ENCODE results near the gene MYOD1. TPM values are rescaled to one million over a fixed set of nuclear protein-coding genes. Genes with fewer than 3 reads are reported as not detected.

MYOD1 gene
- total RNA-seq, 2 donors from 2014 or later, result not detected

DNA sequence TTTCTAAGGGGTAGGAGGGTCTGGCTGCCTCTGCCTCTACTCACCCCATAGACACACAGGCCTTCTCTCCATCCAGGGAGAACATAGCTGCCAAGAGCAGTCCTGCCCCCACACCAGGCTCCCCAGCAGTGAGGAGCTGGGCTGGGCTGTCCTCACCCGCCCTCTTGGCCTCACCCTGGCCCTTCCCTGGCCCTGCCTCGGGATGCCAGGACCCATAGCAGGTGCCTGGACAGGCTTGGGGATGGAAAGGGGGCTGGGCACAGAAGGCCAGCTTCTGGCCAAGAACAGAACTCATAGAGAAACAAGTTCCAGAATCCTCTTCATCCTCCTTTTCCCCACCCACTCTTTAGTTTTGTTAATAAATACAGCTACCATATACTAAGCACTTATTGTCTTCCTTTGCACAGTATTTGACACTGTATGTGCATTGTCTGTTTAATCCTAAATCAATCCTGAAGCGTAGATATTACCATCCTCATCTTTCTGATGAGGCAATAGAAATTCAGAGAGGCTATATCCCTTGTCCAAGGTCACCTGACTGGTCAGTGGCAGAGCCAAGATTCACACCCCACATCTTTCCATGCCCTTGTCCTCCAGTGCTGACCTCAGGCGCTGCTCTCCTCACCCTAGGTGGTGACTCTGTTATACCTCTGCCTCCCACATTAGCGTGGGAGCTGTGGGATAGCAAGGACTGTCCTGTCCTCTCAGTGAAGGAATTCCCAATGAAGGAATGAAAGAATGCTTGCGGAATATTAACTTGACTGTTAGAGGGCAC is 22.0 kb upstream of the MYOD1 start:
- ATAC-seq (no peak), DNase-seq (ENCODE audit: low spot score in 2 of 2) (no peak)
- Mint-ChIP-seq H3K27ac (no peak overlapping the region), H3K36me3 (no peaks in the 10 kb centered on the region), H3K9me3 (no peaks in the 10 kb centered on the region)

DNA sequence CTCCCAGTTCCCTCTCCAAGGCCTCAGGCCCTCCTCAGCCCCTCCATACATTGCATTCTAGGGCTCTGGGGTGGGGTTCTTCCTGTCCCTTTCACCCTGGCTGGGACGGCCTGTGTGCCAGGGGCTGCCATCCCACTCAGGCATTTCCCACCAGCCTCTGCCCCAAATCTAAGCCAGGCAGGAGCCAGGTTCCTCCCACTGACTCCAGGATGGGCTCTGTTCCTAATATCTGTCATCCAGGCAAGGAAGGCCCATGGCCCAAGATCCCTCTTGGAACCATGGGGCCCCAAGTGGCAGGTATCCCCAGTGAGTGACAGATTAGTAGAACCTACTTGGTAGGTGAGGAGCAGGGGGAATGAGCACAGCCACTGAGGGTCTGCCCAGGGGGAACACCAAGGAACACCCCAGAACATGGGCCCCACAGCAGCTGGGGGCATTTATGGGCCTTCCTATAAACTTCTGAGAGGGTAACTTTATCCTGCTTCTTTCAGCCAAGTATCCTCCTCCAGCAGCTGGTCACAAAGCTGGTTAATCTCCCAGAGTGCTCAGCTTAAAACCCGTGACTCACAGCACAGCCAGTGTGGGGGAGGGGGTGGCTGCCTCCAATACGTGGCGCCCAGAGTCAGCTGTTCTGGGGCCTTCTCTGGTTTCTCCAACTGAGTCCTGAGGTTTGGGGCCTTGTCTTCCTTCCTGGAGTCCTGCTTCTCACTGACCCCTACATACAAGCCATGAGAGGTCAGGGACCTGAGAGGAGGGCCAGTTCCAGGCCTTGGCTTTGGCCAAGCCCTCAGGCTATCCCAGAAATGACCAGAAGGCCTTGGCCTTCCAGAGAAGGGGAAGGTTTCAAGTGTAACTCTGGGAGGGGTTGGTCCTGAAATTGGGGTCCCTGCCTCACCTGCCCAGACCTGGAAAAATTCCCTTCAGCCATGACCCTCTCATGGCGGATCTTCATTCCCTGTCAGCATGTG is 19.9 kb upstream of the MYOD1 start:
- ATAC-seq, result no peak
- Mint-ChIP-seq H3K27ac (no peak overlapping the region), H3K9me3 (peaks cover 6 to 7% of the 10 kb centered on the region in 2 donors), H3K36me3 (peaks cover 0 to 7% of the 10 kb centered on the region in 2 donors)
- no peak for DNase-seq (ENCODE audit: low spot score in 2 of 2)

DNA sequence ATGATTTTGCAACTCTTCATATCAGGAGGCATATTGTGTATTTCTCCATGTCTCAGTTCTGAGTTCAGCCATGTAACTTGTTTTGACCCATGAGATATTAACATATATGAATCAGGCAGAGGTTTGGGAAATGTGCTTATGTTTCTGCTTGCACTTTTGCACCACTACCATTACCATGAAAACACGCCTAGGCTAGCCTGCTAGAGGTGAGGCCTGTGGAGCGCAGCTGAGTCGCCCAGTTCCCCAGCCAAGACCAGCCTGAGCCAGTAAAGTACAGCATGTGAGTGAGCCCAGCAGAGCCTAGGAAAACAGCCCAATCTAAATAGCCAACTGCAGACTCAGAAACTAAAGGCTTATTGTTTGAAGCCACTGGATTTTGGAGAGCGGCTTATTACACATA is 18.4 kb upstream of the MYOD1 start:
- DNase-seq (ENCODE audit: low spot score in 2 of 2) (no peak), ATAC-seq (no peak)
- peaks cover 6 to 7% of the 10 kb centered on the region in 2 donors for H3K9me3 Mint-ChIP-seq
- peaks cover 0 to 7% of the 10 kb centered on the region in 2 donors for H3K36me3 Mint-ChIP-seq
- no peak overlapping the region for H3K27ac Mint-ChIP-seq

DNA sequence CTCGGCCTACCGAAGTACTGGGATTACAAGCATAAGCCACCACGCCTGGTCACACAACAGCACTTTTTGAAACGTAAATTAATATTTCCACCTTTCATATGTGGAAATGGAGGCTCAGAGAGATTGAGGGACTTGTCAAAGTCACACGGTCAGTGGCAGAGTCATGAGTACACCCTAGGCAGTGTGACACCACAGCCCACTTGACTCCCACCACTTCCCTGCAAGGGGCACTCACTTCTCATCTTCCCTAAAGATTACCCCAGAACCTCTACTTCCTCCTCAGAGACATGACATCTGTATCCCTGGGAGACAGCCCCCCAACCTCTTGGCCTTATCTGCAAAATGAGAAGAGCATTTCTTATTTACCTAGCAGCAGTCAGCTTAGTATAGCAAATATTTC is 16.5 kb upstream of the MYOD1 start:
- no peak for DNase-seq (ENCODE audit: low spot score in 2 of 2)
- Mint-ChIP-seq H3K36me3 (peaks cover 0 to 7% of the 10 kb centered on the region in 2 donors), H3K27ac (no peak overlapping the region), H3K9me3 (peaks cover 6 to 7% of the 10 kb centered on the region in 2 donors)
- ATAC-seq, result no peak

DNA sequence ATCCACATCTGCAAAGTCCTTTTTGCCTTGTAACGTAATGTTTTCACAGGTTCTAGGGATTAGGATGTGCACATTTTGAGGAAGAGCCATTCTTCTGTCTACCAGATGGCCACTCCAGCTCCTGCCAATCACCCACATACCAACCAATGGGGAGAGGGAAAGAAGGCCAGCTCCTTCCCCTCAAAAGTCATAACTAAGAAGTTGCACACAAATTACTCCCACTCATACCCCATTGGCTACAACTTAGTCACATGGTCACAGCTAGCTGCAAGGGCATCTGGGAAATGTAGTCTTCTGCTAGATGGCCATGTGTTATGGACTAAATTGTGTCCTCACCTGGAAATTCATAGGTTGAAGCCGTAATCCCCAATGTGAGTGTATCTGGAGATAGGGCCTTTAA is 15.4 kb upstream of the MYOD1 start:
- Mint-ChIP-seq H3K9me3 (peaks cover 6 to 7% of the 10 kb centered on the region in 2 donors), H3K27ac (no peak overlapping the region), H3K36me3 (peaks cover 0 to 7% of the 10 kb centered on the region in 2 donors)
- ATAC-seq, result no peak
- DNase-seq (ENCODE audit: low spot score in 2 of 2), result no peak

DNA sequence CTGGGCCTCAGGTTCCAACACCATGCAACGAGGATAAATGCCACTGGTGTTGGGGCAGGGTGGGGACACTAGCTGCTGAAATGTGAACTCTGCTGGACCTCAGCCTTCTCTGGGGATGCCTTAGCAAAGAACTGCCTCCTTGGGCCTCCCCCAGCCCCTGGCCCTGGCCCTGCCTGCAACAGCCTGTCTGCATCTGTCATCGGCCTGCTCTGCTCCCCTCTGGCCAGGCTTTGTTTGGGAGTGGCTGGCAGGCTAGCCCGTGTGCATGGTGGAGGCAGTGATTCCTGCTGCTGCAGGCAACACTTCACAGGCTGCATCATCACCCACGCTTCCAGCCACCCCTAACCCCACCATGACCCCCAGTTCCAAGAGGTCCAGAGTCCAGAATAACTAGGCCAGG is 11.5 kb upstream of the MYOD1 start:
- H3K27ac Mint-ChIP-seq, result no peak overlapping the region
- H3K9me3 Mint-ChIP-seq, result peaks cover 6 to 7% of the 10 kb centered on the region in 2 donors
- ATAC-seq (no peak), DNase-seq (ENCODE audit: low spot score in 2 of 2) (no peak)
- H3K36me3 Mint-ChIP-seq, result peaks cover 0 to 7% of the 10 kb centered on the region in 2 donors

DNA sequence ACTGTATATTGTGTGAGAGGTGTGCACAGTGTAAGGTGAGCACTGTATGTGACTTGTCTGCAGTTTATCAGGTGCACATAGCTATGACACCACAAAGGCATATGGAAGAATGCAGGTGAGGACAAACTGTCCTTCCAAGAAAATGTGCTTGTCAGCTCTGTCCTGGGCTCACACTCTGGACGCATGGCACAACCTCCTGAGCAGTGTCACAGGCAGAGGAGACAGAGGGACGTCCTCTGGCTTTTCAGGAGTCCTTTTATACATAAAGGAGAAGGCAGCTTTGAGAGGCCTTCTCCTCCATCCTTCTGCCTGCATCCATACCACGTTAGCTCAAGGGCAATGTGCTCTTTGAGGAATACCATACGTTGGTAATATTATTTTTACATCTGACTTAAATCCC is 7.5 kb upstream of the MYOD1 start:
- ATAC-seq, result no peak
- no peak for DNase-seq (ENCODE audit: low spot score in 2 of 2)
- H3K27ac Mint-ChIP-seq, result no peak overlapping the region
- H3K9me3 Mint-ChIP-seq, result no peaks in the 10 kb centered on the region
- no peaks in the 10 kb centered on the region for H3K36me3 Mint-ChIP-seq

DNA sequence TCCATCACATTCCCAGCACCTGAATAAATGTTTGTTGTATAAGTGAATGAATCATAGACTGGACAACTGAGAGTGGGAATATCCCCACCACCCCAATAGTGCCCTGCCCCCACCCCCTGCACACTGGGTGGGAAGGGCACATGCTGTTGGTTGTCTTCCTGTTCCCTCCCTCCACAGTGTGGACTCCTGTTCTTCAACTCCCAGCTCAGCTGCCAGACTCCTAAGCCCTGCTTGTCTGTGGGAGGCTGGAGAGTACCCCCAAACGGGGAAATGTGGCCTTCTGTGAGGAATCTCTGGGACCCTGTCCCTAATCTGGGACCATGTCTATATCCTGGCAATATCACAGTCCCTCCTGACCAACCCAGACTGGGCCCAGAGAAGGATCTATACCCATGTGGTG is 5.5 kb upstream of the MYOD1 start:
- H3K36me3 Mint-ChIP-seq, result no peaks in the 10 kb centered on the region
- no peak for DNase-seq (ENCODE audit: low spot score in 2 of 2)
- ATAC-seq, result no peak
- no peak overlapping the region for H3K27ac Mint-ChIP-seq
- H3K9me3 Mint-ChIP-seq, result no peaks in the 10 kb centered on the region

DNA sequence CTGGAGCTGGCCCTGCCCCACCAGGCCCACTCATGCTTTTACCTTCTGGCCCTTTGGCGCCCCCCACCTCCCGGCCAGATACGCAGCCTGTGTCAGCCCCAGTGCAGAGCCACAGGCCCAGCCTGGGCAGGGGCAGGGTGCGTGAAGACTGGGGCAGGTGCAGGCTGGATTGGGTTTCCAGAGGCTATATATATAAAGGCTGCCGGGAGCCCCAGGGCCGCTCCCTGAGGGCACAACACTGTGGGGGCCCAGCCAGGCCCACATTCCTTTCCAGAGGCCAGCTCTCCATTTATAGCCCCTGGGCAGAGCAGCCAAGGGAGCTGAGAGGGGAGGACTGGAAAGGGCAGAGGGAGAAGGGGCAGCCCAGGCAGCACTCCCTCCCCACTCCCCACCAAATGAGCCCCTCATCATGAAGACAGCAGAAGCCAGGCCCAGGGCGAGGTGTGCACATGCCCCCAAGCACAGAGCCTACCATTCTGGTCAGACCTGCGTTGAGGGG is 5.0 kb upstream of the MYOD1 start:
- DNase-seq (ENCODE audit: low spot score in 2 of 2) (no peak), ATAC-seq (no peak)
- Mint-ChIP-seq H3K27ac (no peak overlapping the region), H3K36me3 (no peaks in the 10 kb centered on the region), H3K9me3 (no peaks in the 10 kb centered on the region)

DNA sequence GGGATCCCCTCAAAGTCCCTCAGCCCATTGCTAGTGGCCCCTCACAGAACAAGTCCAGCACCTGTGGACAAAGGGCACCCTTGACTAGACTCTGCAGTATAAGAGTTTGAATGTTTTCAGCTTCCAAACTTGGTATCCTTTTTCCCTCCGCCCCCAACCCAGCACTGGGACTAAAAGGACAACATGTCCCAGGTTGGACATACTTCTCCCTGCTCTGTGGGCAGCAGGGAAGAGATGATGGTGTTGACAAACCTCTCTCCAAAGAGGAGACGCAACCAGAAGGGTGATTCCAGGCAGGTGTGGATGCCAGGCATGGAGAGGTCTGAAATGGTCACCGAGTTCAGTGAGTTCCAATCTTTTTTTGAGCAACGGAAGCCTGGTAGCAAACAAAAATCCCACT is 4.5 kb upstream of the MYOD1 start:
- Mint-ChIP-seq H3K9me3 (no peaks in the 10 kb centered on the region), H3K36me3 (no peaks in the 10 kb centered on the region), H3K27ac (no peak overlapping the region)
- no peak for DNase-seq (ENCODE audit: low spot score in 2 of 2)
- ATAC-seq, result no peak

DNA sequence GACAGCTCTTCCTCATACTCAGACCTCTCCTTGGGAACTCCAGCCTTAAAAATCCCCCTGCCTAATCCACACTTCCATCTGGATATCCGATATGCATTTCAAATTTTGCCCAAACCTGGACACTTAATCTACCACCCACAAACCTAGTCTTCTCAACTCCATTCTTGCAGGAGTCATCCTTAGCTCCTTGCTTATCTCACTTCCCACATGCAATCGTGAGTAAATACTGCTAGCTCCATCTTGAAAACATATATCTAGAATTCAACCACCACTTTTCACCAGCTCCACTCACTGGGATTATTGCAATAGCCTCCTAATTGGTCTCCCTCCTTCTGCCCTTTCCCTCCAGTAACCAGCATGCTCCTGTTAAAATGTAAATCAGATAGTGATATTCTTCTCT is 2.6 kb upstream of the MYOD1 start:
- DNase-seq (ENCODE audit: low spot score in 2 of 2), result no peak
- H3K9me3 Mint-ChIP-seq, result no peaks in the 10 kb centered on the region

DNA sequence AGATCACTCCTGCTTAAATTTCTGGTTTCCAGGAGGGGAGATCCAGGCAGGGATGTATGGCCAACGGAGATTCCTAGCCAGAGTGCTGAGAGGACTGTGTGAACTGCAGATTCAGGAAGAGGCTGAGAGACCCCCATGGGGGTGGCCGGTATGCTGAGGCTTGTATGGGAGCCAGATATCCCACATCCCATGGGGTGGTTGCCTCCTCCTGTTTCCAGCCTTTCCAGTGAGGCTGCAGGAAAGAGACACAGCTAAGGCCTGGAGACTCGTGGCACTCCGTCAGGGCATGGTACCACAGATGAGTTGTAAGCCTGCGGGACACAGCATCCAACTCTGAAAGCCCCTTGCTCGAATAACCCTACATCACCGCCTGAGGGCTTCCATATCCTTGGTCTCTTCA is 1.4 kb upstream of the MYOD1 start:
- ATAC-seq, result no peak
- DNase-seq (ENCODE audit: low spot score in 2 of 2), result no peak
- no peaks in the 10 kb centered on the region for H3K9me3 Mint-ChIP-seq
- no peak overlapping the region for H3K27ac Mint-ChIP-seq
- H3K36me3 Mint-ChIP-seq, result no peaks in the 10 kb centered on the region

More for the DNA sequence above, 2.6 kb upstream of the MYOD1 start:
- no peak overlapping the region for H3K27ac Mint-ChIP-seq
- H3K36me3 Mint-ChIP-seq, result no peaks in the 10 kb centered on the region
- ATAC-seq, result no peak

DNA sequence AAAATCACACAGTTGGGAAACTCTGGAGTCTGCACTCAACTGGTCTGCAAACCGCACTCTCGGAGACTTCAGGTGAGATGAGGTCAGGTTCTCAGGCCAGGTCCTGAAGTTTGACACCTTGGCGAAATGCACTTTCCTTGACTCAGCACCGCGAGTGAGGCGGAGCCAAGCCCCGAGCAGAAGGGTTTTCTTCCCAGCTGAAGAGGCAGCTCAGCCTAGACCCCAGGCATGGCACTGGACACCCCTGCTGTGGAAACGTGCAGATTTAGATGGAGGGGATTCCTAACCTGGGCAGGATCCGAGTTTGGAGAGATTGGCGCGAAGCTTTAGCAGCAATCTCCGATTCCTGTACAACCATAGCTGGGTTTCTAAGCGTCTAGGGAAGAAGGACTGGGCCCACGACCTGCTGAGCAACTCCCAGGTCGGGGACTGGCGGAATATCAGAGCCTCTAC is 835 bp upstream of the MYOD1 start:
- H3K27ac Mint-ChIP-seq, result no peak overlapping the region
- no peak for ATAC-seq
- no peaks in the 10 kb centered on the region for H3K9me3 Mint-ChIP-seq
- no peak for DNase-seq (ENCODE audit: low spot score in 2 of 2)
- no peaks in the 10 kb centered on the region for H3K36me3 Mint-ChIP-seq

DNA sequence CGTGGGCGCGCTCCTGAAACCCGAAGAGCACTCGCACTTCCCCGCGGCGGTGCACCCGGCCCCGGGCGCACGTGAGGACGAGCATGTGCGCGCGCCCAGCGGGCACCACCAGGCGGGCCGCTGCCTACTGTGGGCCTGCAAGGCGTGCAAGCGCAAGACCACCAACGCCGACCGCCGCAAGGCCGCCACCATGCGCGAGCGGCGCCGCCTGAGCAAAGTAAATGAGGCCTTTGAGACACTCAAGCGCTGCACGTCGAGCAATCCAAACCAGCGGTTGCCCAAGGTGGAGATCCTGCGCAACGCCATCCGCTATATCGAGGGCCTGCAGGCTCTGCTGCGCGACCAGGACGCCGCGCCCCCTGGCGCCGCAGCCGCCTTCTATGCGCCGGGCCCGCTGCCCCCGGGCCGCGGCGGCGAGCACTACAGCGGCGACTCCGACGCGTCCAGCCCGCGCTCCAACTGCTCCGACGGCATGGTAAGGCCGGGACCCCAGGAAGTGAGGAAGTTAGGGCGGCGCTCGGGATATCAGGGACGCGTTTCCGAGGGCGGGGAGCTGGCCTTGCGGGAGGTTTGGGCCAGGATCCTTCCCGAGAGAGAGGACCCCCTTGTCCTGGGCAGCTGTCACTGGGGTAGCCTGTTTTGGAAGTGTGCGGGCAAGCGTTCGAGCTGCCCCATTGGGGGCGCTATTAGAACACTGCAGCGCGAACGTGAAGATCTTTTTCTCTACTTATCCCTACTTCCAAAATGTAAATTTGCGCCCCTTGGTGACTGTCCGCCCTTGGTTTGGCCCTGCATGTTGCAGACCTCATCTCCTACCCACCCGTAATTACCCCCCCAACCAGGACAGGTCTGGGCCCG is 796 bp downstream of the MYOD1 start:
- no peaks in the 10 kb centered on the region for H3K36me3 Mint-ChIP-seq
- H3K27ac Mint-ChIP-seq, result no peak overlapping the region
- no peak for ATAC-seq

DNA sequence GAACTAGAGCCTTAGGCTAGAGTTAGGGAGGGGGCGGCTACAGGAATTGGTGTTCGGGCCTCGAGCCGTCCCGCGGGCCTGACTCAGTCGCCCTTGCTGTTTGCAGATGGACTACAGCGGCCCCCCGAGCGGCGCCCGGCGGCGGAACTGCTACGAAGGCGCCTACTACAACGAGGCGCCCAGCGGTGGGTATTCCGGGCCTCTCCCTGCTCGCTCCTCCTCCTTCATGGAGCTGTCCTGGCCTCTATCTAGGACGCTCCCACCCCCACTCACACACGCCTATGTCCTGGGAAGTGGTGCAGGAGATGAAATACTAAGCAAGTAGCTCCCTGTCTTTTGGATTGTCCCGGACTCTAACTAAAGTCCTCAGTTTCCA is 1.4 kb downstream of the MYOD1 start:
- no peak for ATAC-seq
- H3K36me3 Mint-ChIP-seq, result no peaks in the 10 kb centered on the region
- no peak overlapping the region for H3K27ac Mint-ChIP-seq
- H3K9me3 Mint-ChIP-seq, result no peaks in the 10 kb centered on the region
- DNase-seq (ENCODE audit: low spot score in 2 of 2), result no peak

More for the DNA sequence above, 796 bp downstream of the MYOD1 start:
- H3K9me3 Mint-ChIP-seq, result no peaks in the 10 kb centered on the region
- DNase-seq (ENCODE audit: low spot score in 2 of 2), result peak in 1 of 2 donors; percentile 13

DNA sequence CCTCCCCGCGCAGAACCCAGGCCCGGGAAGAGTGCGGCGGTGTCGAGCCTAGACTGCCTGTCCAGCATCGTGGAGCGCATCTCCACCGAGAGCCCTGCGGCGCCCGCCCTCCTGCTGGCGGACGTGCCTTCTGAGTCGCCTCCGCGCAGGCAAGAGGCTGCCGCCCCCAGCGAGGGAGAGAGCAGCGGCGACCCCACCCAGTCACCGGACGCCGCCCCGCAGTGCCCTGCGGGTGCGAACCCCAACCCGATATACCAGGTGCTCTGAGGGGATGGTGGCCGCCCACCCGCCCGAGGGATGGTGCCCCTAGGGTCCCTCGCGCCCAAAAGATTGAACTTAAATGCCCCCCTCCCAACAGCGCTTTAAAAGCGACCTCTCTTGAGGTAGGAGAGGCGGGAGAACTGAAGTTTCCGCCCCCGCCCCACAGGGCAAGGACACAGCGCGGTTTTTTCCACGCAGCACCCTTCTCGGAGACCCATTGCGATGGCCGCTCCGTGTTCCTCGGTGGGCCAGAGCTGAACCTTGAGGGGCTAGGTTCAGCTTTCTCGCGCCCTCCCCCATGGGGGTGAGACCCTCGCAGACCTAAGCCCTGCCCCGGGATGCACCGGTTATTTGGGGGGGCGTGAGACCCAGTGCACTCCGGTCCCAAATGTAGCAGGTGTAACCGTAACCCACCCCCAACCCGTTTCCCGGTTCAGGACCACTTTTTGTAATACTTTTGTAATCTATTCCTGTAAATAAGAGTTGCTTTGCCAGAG is 2.0 kb downstream of the MYOD1 start:
- ATAC-seq, result no peak
- peak in 1 of 2 donors; percentile 16 for DNase-seq (ENCODE audit: low spot score in 2 of 2)

More for the DNA sequence above, 2.0 kb downstream of the MYOD1 start:
- no peaks in the 10 kb centered on the region for H3K36me3 Mint-ChIP-seq
- H3K9me3 Mint-ChIP-seq, result no peaks in the 10 kb centered on the region
- no peak overlapping the region for H3K27ac Mint-ChIP-seq
